ENCODE results near the gene MRC1. TPM values are rescaled to one million over a fixed set of nuclear protein-coding genes. Genes with fewer than 3 reads are reported as not detected.

The MRC1 gene
- total RNA-seq, 1 donor from 2014 or later = not detected

DNA sequence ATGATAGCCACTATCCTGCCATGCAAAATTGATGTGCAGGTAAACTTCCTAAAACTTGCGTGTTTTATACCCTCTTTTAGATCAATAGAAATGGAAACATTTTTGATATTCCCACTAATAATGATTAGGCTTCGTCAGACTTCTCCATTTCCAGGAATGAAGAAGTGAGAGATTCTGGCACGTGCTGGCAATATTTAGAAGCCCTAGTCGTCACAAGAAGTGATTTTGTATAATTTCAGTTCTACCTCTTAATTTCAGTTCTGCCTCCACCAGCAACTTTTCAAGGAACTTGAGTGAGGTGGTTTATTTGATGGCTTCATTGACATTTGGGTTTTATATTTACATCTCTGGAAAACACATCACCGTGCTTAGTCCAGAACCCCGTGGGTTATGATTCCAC is 61.9 kb downstream of the MRC1 start:
- no peak overlapping the region for H3K4me3 Mint-ChIP-seq (ENCODE audit: unreplicated experiment)
- no peak overlapping the region for H3K27ac Mint-ChIP-seq (ENCODE audit: unreplicated experiment)
- TF ChIP-seq, protein P1, sequence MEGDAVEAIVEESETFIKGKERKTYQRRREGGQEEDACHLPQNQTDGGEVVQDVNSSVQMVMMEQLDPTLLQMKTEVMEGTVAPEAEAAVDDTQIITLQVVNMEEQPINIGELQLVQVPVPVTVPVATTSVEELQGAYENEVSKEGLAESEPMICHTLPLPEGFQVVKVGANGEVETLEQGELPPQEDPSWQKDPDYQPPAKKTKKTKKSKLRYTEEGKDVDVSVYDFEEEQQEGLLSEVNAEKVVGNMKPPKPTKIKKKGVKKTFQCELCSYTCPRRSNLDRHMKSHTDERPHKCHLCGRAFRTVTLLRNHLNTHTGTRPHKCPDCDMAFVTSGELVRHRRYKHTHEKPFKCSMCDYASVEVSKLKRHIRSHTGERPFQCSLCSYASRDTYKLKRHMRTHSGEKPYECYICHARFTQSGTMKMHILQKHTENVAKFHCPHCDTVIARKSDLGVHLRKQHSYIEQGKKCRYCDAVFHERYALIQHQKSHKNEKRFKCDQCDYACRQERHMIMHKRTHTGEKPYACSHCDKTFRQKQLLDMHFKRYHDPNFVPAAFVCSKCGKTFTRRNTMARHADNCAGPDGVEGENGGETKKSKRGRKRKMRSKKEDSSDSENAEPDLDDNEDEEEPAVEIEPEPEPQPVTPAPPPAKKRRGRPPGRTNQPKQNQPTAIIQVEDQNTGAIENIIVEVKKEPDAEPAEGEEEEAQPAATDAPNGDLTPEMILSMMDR (IDR thresholded peaks at IDR 0.05) = no peak
- peaks cover 53% of the 10 kb centered on the region for H3K27me3 Mint-ChIP-seq (ENCODE audit: unreplicated experiment)
- no peak for DNase-seq (ENCODE audit: extremely low spot score, unreplicated experiment)
- H3K4me1 Mint-ChIP-seq (ENCODE audit: unreplicated experiment) = no peaks in the 10 kb centered on the region
- H3K36me3 Mint-ChIP-seq (ENCODE audit: unreplicated experiment) = no peaks in the 10 kb centered on the region
- no peaks in the 10 kb centered on the region for H3K9me3 Mint-ChIP-seq (ENCODE audit: unreplicated experiment)

DNA sequence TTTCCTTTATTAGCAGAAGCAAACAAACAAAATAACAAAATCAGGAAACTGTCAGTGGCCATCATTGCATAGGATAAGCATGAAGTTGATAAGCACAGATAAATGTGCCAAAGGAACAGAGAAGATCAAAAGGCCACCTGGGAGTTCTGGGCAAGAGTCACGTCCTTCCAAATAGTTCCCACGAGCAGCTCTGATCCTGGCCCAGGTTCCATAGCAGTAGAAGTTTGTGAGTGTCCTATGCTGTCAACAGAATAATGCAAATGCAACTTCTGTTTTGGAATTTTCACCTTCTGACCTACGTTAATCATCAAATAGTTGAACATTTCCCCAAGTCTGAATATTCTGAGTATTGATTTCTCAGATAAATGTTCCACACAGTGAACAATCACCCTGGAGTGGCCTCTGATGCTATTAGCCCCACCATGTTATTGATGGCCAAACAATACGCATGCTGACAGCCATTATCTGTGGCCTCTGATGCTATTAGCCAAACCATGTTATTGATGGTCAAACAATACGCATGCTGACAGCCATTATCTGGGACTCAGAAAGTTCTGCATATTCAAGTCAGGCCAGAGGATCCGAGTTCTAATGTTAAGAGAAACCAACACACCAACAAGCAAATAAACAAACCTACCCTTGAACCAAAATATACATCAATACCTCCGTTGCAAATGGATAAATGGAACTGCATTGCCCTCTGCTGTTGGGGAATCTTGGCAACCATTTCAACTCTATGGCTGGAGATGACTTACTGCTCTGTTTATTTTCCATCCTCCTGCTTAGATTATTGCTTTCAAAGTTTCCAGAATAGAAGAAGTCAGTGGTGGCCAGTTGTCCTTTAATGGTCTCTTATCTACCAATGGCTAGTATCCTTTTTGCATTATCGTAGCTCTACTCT is 63.3 kb downstream of the MRC1 start:
- no peaks in the 10 kb centered on the region for H3K4me1 Mint-ChIP-seq (ENCODE audit: unreplicated experiment)
- no peak overlapping the region for H3K27ac Mint-ChIP-seq (ENCODE audit: unreplicated experiment)
- H3K36me3 Mint-ChIP-seq (ENCODE audit: unreplicated experiment) = no peaks in the 10 kb centered on the region
- TF ChIP-seq, protein P1 (IDR thresholded peaks at IDR 0.05) = peak; percentile 41
- no peaks in the 10 kb centered on the region for H3K9me3 Mint-ChIP-seq (ENCODE audit: unreplicated experiment)
- H3K4me3 Mint-ChIP-seq (ENCODE audit: unreplicated experiment) = no peak overlapping the region
- DNase-seq (ENCODE audit: extremely low spot score, unreplicated experiment) = no peak
- peaks cover 50% of the 10 kb centered on the region for H3K27me3 Mint-ChIP-seq (ENCODE audit: unreplicated experiment)

DNA sequence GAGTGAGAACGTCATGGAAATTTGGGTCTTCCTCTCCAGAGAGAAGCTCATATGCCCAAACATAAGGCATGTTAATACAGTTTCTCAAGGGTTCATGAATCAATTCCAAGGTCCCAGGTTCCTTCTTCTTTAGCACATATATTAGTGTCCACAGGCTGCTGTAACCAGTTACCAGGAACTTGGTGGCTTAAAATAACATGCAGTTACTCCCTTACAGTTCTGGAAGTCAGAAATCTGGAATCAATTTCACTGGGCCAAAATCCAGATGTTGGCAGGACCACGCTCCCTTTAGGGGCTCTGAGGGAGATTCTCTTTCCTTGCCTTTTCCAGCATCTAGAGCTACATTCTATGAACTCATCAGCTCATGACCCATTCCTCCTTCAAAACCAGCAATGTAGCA is 64.8 kb downstream of the MRC1 start:
- no peak overlapping the region for H3K4me3 Mint-ChIP-seq (ENCODE audit: unreplicated experiment)
- no peak for DNase-seq (ENCODE audit: extremely low spot score, unreplicated experiment)
- no peak overlapping the region for H3K27ac Mint-ChIP-seq (ENCODE audit: unreplicated experiment)
- TF ChIP-seq, protein P1 (IDR thresholded peaks at IDR 0.05) = no peak
- peaks cover 42% of the 10 kb centered on the region for H3K27me3 Mint-ChIP-seq (ENCODE audit: unreplicated experiment)
- H3K4me1 Mint-ChIP-seq (ENCODE audit: unreplicated experiment) = no peaks in the 10 kb centered on the region
- no peaks in the 10 kb centered on the region for H3K9me3 Mint-ChIP-seq (ENCODE audit: unreplicated experiment)
- H3K36me3 Mint-ChIP-seq (ENCODE audit: unreplicated experiment) = no peaks in the 10 kb centered on the region

GRCh38 chr10:17877121-17877520 is 68.0 kb downstream of the MRC1 start:
- H3K36me3 Mint-ChIP-seq (ENCODE audit: unreplicated experiment) = no peaks in the 10 kb centered on the region
- TF ChIP-seq, protein P1 (IDR thresholded peaks at IDR 0.05) = no peak
- H3K27ac Mint-ChIP-seq (ENCODE audit: unreplicated experiment) = no peak overlapping the region
- H3K4me3 Mint-ChIP-seq (ENCODE audit: unreplicated experiment) = no peak overlapping the region
- H3K27me3 Mint-ChIP-seq (ENCODE audit: unreplicated experiment) = peaks cover 30% of the 10 kb centered on the region
- DNase-seq (ENCODE audit: extremely low spot score, unreplicated experiment) = no peak
- peaks cover 2% of the 10 kb centered on the region for H3K4me1 Mint-ChIP-seq (ENCODE audit: unreplicated experiment)
- H3K9me3 Mint-ChIP-seq (ENCODE audit: unreplicated experiment) = no peaks in the 10 kb centered on the region

DNA sequence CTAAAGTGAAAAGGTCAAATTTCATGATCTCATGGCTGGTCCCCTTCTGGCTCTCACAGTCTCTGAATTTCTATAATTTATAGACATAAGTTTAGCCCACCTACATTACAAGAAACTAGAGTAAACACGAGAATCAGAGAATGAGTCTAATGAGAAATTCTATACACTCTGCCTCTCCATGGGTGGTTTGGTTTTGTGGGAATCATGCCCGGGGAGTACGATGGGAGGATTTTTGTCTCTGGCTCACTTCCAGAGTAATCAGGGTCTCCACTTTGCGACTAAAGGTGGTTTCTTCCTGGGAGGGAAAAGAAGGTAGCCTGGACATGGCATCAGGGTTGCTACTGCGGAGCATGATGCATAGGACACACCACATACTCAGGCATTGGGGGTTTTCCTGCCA is 69.7 kb downstream of the MRC1 start:
- peaks cover 10% of the 10 kb centered on the region for H3K4me1 Mint-ChIP-seq (ENCODE audit: unreplicated experiment)
- peaks cover 28% of the 10 kb centered on the region for H3K27me3 Mint-ChIP-seq (ENCODE audit: unreplicated experiment)
- H3K4me3 Mint-ChIP-seq (ENCODE audit: unreplicated experiment) = no peak overlapping the region
- H3K27ac Mint-ChIP-seq (ENCODE audit: unreplicated experiment) = no peak overlapping the region
- TF ChIP-seq, protein P1 (IDR thresholded peaks at IDR 0.05) = no peak
- no peak for DNase-seq (ENCODE audit: extremely low spot score, unreplicated experiment)
- H3K9me3 Mint-ChIP-seq (ENCODE audit: unreplicated experiment) = no peaks in the 10 kb centered on the region
- H3K36me3 Mint-ChIP-seq (ENCODE audit: unreplicated experiment) = no peaks in the 10 kb centered on the region

Measured in osteocyte (in vitro differentiated cells).